ENCODE measurements around the gene NDUFS8. TPM values are rescaled to one million over a fixed set of nuclear protein-coding genes. Genes with fewer than 3 reads are reported as not detected.
A peak's percentile ranks its signal among the peaks of the same experiment; 100 is the strongest.

The NDUFS8 gene
- total and polyA plus RNA-seq, 10 of the 15 experiments (the other 5 are each of a cell fraction or from before 2014, with no cell fraction given), result 17.6 to 308 (median 120) TPM

DNA sequence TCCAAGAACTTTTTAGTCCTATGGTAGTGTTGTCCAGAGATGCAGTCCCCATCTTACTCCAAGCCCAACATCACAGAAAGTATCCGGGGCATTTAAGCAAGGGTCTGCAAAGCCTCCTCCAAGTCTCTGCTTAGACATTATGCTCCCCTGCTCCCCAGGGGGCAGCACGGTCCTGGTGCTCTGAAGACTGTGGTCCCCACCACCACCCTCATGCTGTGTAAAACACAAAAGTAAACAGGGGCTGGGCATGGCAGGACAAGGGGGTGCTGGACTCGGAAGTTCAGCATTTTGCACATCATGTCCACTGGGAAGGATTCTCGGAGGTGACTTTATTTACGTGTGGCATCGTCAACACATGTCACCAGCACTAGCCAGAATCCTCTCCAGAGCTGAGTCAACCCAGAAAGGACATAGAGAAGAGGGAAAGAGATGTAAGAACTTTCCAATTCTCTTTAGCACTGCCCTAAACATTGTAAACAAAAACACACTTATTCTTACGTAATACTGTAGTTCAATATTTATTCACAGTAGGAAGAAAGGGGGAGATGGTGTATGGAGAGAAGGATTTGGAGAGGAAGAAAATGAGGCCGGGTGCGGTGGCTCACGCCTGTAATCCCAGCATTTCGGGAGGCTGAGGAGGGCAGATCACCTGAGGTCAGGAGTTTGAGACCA, 46.0 kb downstream of the NDUFS8 start:
- peaks cover 15 to 27% of the 10 kb centered on the region in 2 experiments for H3K36me3 ChIP-seq (ENCODE audit: control insufficient read depth in 2 of 2, insufficient read depth in 2 of 2, low read length in 1 of 2)
- ATAC-seq, result 0 out of 3 replicates have a peak, but pooled peaks have one; percentile 21
- ChIA-PET POLR2A (no interaction called here), CTCF (interaction anchor here (0.6 to 1.5 kb wide), 6 partner anchors 17 to 220 kb away, joined by 3 to 4 read pairs (median 3); no protein-coding TSS in a partner anchor), SMC1A (ENCODE audit: uncharacterized antibody, unreplicated experiment) (interaction anchor here (0.6 to 2.5 kb wide), 4 partner anchors 20 to 45 kb away, joined by 3 to 15 read pairs (median 4); partner anchors contain the start of gene TCIRG1), RAD21 (ENCODE audit: unreplicated experiment) (interaction anchor here (1.4 kb wide), 1 partner anchor 130 kb away, joined by 3 read pairs; no protein-coding TSS in a partner anchor)
- in situ Hi-C loops (cut with MboI), result no loop called here
- peak; percentile 39; the same call in 1 of the 2 replicates for TF ChIP-seq RAD21 (IDR thresholded peaks at IDR 0.05; ENCODE audit: insufficient read depth, low read depth, low read length)
- TF ChIP-seq, protein P1, sequence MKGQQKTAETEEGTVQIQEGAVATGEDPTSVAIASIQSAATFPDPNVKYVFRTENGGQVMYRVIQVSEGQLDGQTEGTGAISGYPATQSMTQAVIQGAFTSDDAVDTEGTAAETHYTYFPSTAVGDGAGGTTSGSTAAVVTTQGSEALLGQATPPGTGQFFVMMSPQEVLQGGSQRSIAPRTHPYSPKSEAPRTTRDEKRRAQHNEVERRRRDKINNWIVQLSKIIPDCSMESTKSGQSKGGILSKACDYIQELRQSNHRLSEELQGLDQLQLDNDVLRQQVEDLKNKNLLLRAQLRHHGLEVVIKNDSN (IDR thresholded peaks at IDR 0.05; ENCODE audit: borderline replicate concordance, extremely low read length, insufficient read depth, low read depth, low read length), result no peak
- TF ChIP-seq, protein P2, sequence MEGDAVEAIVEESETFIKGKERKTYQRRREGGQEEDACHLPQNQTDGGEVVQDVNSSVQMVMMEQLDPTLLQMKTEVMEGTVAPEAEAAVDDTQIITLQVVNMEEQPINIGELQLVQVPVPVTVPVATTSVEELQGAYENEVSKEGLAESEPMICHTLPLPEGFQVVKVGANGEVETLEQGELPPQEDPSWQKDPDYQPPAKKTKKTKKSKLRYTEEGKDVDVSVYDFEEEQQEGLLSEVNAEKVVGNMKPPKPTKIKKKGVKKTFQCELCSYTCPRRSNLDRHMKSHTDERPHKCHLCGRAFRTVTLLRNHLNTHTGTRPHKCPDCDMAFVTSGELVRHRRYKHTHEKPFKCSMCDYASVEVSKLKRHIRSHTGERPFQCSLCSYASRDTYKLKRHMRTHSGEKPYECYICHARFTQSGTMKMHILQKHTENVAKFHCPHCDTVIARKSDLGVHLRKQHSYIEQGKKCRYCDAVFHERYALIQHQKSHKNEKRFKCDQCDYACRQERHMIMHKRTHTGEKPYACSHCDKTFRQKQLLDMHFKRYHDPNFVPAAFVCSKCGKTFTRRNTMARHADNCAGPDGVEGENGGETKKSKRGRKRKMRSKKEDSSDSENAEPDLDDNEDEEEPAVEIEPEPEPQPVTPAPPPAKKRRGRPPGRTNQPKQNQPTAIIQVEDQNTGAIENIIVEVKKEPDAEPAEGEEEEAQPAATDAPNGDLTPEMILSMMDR (IDR thresholded peaks at IDR 0.05 in 2 of 3, conservative IDR thresholded peaks at IDR 0.05 in 1 of 3; ENCODE audit: control insufficient read depth in 2 of 3, extremely low read depth in 1 of 3, insufficient read depth in 1 of 3, low read depth in 3 of 3, low read length in 3 of 3), result peak; percentile 18 to 31 (median 27); a peak in 4 of 6 replicates
- no peak overlapping the region for H3K27ac ChIP-seq (ENCODE audit: control insufficient read depth, insufficient read depth)
- H3K4me2 ChIP-seq (ENCODE audit: control insufficient read depth, insufficient read depth), result no peak overlapping the region
- no TSS peak for BruUV-seq (replicated peaks)
- DNase-seq (ENCODE audit: low read depth, low spot score), result no peak
- FAIRE-seq, result no peak
- H3K9ac ChIP-seq (ENCODE audit: control insufficient read depth, insufficient read depth, low read length), result no peak overlapping the region
- intact Hi-C loops (cut with micrococcal nuclease; ENCODE audit: unreplicated experiment), result loop anchor here (2.0 kb wide), 1 partner anchor 42 kb away; no protein-coding TSS in a partner anchor
- WGBS (ENCODE audit: insufficient coverage, insufficient replicate concordance, low lambda C conversion rate, missing lambda C conversion rate), result 85% methylated on average over 11 of the region's 11 CpGs
- H4K20me1 ChIP-seq (ENCODE audit: control insufficient read depth, insufficient read depth), result no peaks in the 10 kb centered on the region
- peaks cover 3% of the 10 kb centered on the region; the same call in 1 of the 2 replicates for H3K4me1 ChIP-seq (ENCODE audit: control insufficient read depth, insufficient read depth, low read length)
- H3K9me3 ChIP-seq (replicated peaks; ENCODE audit: control insufficient read depth, insufficient read depth, low read length), result no peaks in the 10 kb centered on the region
- H2AFZ ChIP-seq (ENCODE audit: control insufficient read depth, low read depth, low read length), result no peak overlapping the region
- H3K27me3 ChIP-seq (replicated peaks in 1 of 2; ENCODE audit: control insufficient read depth in 2 of 2, insufficient read depth in 2 of 2, low read length in 1 of 2), result no peaks in the 10 kb centered on the region
- H3K79me2 ChIP-seq (ENCODE audit: control insufficient read depth, insufficient read depth, low read length), result no peaks in the 10 kb centered on the region
- no peak overlapping the region for H3K4me3 ChIP-seq

Data from GM12878 (cell line).